ENCODE data around the gene SRP19.
"Not testable (repeated sequence)": the region's sequence is repeated elsewhere in the genome, so short reads cannot be mapped to it uniquely, and the experiment has no call there.

Gene SRP19

GRCh38 chr5:112848116-112848811 lies 12.8 kb upstream of the SRP19 start:
- Mint-ChIP-seq H3K9me3 (no peaks in the 10 kb centered on the region), H3K27me3 (ENCODE audit: low read depth, poor library complexity) (peaks cover 9% of the 10 kb centered on the region), H3K27ac (peak overlapping the region; percentile 46), H3K4me3 (no peak overlapping the region), H3K36me3 (ENCODE audit: low read depth) (peaks cover 8% of the 10 kb centered on the region), H3K4me1 (peaks cover 17% of the 10 kb centered on the region)
- DNase-seq, result peak; percentile 11
- TF ChIP-seq CTCF (IDR thresholded peaks at IDR 0.05), result peak; percentile 56

- Mint-ChIP-seq H3K27ac (no peak overlapping the region), H3K27me3 (ENCODE audit: low read depth, poor library complexity) (peaks cover 22% of the 10 kb centered on the region), H3K4me1 (peaks cover 17% of the 10 kb centered on the region), H3K36me3 (ENCODE audit: low read depth) (no peaks in the 10 kb centered on the region), H3K9me3 (peaks cover 5% of the 10 kb centered on the region), H3K4me3 (no peak overlapping the region)
- TF ChIP-seq CTCF (IDR thresholded peaks at IDR 0.05), result no peak
- DNase-seq, result no peak
Measured at GRCh38 chr5:112849912-112850311, 11.2 kb upstream of the SRP19 start.

GRCh38 chr5:112854651-112855050 lies 6.4 kb upstream of the SRP19 start:
- TF ChIP-seq CTCF (IDR thresholded peaks at IDR 0.05), result no peak
- peaks cover 58% of the 10 kb centered on the region for H3K27me3 Mint-ChIP-seq (ENCODE audit: low read depth, poor library complexity)
- no peak for DNase-seq
- peaks cover 23% of the 10 kb centered on the region for H3K9me3 Mint-ChIP-seq
- no peak overlapping the region for H3K4me3 Mint-ChIP-seq
- no peaks in the 10 kb centered on the region for H3K36me3 Mint-ChIP-seq (ENCODE audit: low read depth)
- no peak overlapping the region for H3K27ac Mint-ChIP-seq
- H3K4me1 Mint-ChIP-seq, result no peaks in the 10 kb centered on the region

GRCh38 chr5:112857866-112858265 lies 3.2 kb upstream of the SRP19 start:
- H3K4me3 Mint-ChIP-seq, result no peak overlapping the region
- peaks cover 20% of the 10 kb centered on the region for H3K4me1 Mint-ChIP-seq
- no peak overlapping the region for H3K27ac Mint-ChIP-seq
- H3K36me3 Mint-ChIP-seq (ENCODE audit: low read depth), result peaks cover 6% of the 10 kb centered on the region
- no peak for TF ChIP-seq CTCF (IDR thresholded peaks at IDR 0.05)
- peaks cover 48% of the 10 kb centered on the region for H3K27me3 Mint-ChIP-seq (ENCODE audit: low read depth, poor library complexity)
- peaks cover 30% of the 10 kb centered on the region for H3K9me3 Mint-ChIP-seq
- no peak for DNase-seq

GRCh38 chr5:112860571-112860928 lies 537 bp upstream of the SRP19 start:
- H3K4me3 Mint-ChIP-seq, result peak overlapping the region; percentile 98
- DNase-seq, result not testable (repeated sequence)
- peak overlapping the region; percentile 96 for H3K27ac Mint-ChIP-seq
- peaks cover 20% of the 10 kb centered on the region for H3K36me3 Mint-ChIP-seq (ENCODE audit: low read depth)
- H3K9me3 Mint-ChIP-seq, result peaks cover 19% of the 10 kb centered on the region
- H3K4me1 Mint-ChIP-seq, result peaks cover 30% of the 10 kb centered on the region
- peaks cover 33% of the 10 kb centered on the region for H3K27me3 Mint-ChIP-seq (ENCODE audit: low read depth, poor library complexity)

- peak overlapping the region; percentile 96 for H3K27ac Mint-ChIP-seq
- DNase-seq, result no peak
- H3K4me1 Mint-ChIP-seq, result peaks cover 30% of the 10 kb centered on the region
- peaks cover 22% of the 10 kb centered on the region for H3K36me3 Mint-ChIP-seq (ENCODE audit: low read depth)
- H3K27me3 Mint-ChIP-seq (ENCODE audit: low read depth, poor library complexity), result peaks cover 22% of the 10 kb centered on the region
- TF ChIP-seq CTCF (IDR thresholded peaks at IDR 0.05), result no peak
- H3K9me3 Mint-ChIP-seq, result peaks cover 10% of the 10 kb centered on the region
- peak overlapping the region; percentile 98 for H3K4me3 Mint-ChIP-seq
Measured at GRCh38 chr5:112861638-112861985, 525 bp downstream of the SRP19 start.

All from nephron progenitor cell (in vitro differentiated cells).